HG03135 (cell line): ENCODE data around the gene AKNA.

ENCODE experiments used
- ATAC-seq: cut with Tn5 transposase; IDR thresholded peaks from one replicate; pipeline ENCODE4 v1.9.1; 2021; ENCODE audit warnings: mild to moderate bottlenecking, moderate library complexity; ENCODE audit not compliant: unreplicated experiment

Gene AKNA

DNA sequence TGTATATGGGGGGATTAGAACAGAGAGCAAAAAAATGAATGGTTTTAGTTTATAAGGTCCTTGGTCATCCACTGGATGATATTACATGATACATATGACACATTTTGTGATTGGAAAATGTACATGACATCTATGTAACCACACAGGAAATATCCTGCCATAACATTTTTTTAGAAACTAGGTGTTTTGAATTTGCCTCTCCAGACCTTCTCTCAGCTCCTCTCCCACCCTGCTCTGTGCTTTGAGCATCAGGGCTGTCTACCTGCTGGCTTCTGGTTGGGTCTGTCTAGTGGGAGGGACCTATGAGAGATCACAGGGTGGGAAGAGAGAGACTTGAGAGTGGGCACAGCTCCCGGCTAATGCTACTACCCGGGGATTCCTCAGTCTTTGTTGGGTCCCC is 24.4 kb downstream of the AKNA start:
- no peak for ATAC-seq

DNA sequence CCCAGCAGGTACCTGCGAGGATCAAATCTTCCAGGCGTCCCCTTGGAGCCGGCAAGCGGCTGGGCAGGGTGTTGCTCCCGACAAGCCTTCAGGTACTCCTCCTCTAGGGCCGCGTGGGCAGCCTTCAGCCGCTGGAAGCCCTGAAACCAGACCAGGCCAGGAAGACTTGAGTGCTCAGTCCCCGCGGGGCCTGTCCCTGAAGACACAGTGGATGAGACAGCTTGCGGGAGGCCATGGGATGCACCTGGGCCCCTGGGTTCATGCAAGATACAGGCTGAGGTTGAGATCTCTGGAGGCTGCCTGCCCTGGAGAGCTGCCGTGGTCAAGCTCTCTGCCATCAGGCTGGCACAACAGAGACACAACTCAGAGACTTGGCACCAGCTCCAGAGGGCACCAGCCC is 25.4 kb downstream of the AKNA start:
- no peak for ATAC-seq

- no peak for ATAC-seq
Observed at GRCh38 chr9:114361542-114361941, 26.2 kb downstream of the AKNA start.

GRCh38 chr9:114359801-114360200 is 28.0 kb downstream of the AKNA start:
- no peak for ATAC-seq

- ATAC-seq: no peak
Observed at GRCh38 chr9:114357911-114358328, 29.9 kb downstream of the AKNA start.

GRCh38 chr9:114357360-114357759 is 30.4 kb downstream of the AKNA start:
- no peak for ATAC-seq

DNA sequence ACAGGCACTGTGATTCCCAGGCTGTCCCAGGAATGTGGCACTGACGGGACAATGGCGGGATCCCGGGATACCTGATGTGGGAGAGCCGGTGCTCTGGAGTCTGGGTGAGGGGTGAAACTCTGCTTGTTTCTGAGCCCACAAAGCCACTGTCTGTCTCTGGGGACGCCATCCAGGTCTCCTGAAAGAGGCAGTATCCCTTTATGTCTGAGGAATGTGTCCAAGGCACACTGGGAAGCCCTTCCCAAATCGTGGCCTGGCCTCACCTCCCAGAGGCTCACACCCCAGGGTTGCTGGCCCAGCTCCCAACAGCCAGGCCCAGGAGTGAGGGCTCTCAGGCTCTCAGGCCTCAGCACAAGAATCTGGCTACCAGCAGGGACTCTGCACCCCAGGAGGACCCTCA is 31.0 kb downstream of the AKNA start:
- ATAC-seq: no peak

- no peak for ATAC-seq
Observed at GRCh38 chr9:114355821-114356220, 32.0 kb downstream of the AKNA start.

DNA sequence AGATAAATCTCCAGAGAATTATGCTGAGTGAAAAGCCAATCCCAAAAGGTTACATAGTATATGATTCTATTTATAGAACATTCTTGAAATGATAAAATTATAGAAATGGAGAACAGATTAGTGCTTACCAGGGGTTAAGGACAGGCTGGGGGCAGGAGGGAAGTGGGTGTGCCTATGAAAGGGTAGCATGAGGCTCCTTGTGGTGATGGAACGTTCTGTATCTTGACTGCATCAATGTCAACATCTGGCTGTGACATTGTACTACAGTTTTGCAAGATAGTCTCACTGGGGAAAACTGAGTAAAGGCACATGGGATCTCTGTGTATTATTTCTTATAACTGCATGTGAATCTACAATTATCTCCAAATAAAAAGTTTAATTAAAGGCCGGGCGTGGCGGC is 35.9 kb downstream of the AKNA start:
- ATAC-seq: no peak

DNA sequence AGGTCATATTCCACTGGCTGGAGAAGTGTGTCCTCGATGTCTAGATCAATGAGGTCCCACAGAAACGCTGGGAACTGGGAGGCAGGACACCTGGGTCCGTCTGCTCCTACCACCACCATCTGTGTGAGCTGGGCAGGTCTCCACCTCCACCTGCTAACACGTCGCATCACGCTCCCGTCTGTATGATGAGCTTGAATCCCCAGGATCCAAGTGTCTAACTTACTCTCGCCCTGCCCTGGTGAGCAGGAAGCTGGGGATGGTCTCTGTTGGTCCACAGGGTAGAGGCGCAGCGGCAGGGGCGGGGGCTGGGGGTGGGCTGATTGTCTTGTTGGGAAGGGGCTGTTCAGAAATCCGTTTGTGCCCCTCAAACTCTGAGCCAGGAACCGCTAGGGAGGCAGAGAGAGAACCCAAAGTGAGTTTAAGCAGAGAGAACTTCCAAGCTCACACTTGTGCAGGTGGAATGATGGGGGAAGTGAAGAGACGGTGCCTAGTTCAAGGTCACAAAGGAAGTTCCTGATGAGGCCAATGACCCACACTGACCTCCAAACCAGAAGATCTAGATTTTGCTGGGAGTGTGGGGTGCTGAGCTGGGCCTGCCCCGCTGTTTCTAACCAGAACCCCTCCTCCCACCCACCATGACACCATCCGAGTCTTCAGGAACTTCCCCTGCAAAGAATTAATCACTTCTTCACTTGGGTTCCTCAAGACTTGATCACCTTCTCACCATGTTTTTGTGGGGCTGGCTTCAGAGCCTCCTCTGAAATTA is 37.0 kb downstream of the AKNA start:
- ATAC-seq: no peak

- ATAC-seq: no peak
Observed at GRCh38 chr9:114349713-114350480, 37.9 kb downstream of the AKNA start.

DNA sequence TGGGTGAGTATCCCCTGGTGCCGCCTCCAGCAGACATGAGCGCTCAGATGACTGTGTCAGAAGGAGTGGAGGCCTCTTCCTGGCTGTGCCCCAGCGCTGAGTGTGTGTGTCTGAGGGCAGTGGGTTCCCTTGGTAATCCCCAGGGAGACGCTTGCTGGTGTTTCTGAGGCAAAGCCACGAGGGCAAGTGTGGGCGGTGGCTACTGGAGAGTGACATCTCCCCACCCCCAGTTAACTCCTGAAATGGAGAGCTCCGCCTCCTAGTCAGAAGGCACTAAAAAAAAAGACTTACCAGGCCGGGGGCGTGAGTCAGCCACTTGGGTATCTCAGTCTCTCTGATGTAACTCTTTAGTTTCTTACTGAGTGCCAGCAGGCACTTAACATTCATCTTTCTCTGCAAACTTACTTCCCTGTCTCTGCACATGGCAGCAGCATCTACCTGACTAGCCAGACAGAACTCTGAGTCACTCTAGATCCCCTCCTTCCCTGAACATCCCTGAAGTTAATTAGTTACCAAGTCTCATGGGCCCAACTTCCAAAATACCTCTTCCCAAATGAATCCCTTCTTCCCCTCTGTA is 38.8 kb downstream of the AKNA start:
- ATAC-seq: peak; percentile 81

DNA sequence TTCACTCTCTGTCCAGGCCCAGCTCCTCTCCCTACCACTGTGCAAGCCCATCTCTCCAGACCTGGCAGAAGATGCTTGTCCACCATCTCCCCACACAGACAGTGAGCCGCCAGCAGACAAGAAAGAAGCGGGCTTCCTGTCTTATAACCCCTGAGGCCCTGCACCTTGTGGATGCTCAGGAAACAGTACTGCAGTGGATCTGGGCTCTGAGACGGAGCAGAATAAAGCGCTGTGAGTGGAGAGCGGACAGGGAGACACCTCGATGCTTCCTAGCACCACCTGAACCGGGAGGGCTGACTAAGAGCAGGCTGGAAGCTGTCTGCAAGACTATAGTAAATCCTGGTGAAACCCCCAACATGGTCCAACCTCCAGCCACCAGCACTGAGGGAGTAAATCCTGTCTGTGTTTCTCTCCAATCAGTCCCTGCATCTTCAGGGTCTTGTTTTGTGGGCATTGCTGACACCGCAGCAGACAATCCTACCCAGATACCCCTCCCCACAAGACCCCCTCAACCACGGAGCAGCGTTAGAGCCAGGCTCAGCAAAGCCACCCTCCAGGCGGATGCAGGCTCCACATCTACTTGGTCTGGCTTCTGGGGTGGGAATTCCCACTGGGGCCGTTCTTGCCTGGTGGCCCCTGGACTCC is 39.4 kb downstream of the AKNA start:
- no peak for ATAC-seq

DNA sequence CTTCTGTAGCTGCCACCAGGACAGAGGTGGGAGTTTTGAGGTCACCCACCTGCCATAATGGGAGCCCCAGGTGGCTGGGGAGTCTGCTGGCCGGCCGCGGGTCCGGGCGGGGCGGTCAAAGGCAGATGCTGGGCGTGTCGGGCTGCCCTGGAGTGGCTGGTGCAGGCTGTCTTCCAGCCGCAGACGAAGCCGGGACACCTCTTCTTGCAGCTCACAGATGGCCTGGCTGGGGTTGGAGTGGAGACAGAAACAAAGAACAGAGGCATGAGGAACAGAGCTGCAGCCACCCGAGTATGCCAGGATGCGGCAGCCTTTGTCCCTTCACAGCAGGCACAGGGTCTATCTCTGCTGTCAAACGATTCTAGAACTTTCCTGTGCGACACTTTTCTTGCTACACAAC is 40.1 kb downstream of the AKNA start:
- ATAC-seq: no peak

GRCh38 chr9:114346146-114346545 is 41.6 kb downstream of the AKNA start:
- ATAC-seq: no peak

DNA sequence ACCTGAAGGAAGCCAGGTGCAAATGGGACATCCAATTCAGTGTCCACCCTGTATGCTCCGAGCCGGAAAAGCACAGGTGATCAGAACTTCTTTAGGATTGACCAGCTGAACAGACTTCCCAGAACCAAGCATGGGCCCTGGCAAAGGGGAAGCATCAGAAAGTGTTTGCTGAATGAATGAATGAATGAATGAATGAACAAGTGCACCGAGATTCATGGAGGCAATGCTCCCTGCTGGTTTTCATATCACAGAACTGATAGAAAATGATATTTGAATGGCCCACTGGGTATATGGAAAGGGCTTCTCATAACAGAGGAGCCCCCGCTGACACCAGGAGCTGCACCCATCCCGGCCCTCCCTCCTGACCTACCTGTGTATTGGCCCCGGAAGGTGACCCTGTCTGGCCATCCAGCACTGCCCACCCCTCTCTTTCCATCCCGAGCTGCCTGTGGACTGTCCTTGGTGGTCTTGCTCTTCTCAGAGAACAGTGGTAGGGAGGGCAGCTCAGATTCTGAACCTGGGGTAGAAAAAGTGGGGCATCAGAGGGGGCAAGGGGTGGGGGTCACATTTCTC is 42.2 kb downstream of the AKNA start:
- ATAC-seq: no peak

GRCh38 chr9:114344692-114345091 is 43.1 kb downstream of the AKNA start:
- no peak for ATAC-seq

DNA sequence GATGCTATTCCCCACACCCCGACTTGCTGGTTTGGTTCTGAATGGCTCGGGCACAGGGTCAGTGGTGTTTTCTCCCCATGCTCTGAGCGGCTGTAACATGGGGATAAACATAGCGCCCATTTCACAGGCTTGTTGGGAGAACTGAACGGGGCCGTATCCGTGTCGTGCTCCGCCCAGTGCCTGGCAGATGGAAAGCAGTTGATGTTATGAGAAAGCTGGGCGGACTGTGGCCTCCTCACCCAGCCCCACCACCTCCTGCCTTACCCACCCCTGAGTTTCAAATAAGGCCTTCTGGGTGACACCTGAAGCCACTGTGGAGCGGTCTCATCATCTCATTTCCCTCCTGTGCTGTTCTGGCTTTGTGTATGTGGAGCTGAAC is 43.6 kb downstream of the AKNA start:
- no peak for ATAC-seq

- ATAC-seq: no peak
Observed at GRCh38 chr9:114343471-114344187, 44.2 kb downstream of the AKNA start.

GRCh38 chr9:114342755-114343440 is 44.9 kb downstream of the AKNA start:
- ATAC-seq: no peak
